GM21717 (cell line): Measurements from ENCODE around the gene LATS2.

Experiments used
- ATAC-seq: cut with Tn5 transposase; IDR thresholded peaks from one replicate; pipeline ENCODE4 v1.9.1; 2021; ENCODE audit warnings: mild to moderate bottlenecking, moderate library complexity; ENCODE audit not compliant: unreplicated experiment

Gene LATS2

GRCh38 chr13:21048901-21049698, 12.3 kb downstream of the LATS2 start:
- ATAC-seq, result no peak

- no peak for ATAC-seq
These were observed 13.6 kb downstream of the LATS2 start for GRCh38 chr13:21047591-21048282.

GRCh38 chr13:21047087-21047486, 14.3 kb downstream of the LATS2 start:
- ATAC-seq, result no peak

GRCh38 chr13:21046203-21046602, 15.2 kb downstream of the LATS2 start:
- ATAC-seq, result no peak

GRCh38 chr13:21045100-21045499, 16.3 kb downstream of the LATS2 start:
- no peak for ATAC-seq

GRCh38 chr13:21043898-21044297, 17.5 kb downstream of the LATS2 start:
- no peak for ATAC-seq

GRCh38 chr13:21040120-21040826, 21.1 kb downstream of the LATS2 start:
- ATAC-seq, result no peak

- no peak for ATAC-seq
These were observed 22.1 kb downstream of the LATS2 start for GRCh38 chr13:21039097-21039800.

GRCh38 chr13:21037656-21038055, 23.7 kb downstream of the LATS2 start:
- ATAC-seq, result no peak

GRCh38 chr13:21035498-21035897, 25.9 kb downstream of the LATS2 start:
- no peak for ATAC-seq

- ATAC-seq, result no peak
These were observed 26.7 kb downstream of the LATS2 start for GRCh38 chr13:21034603-21035191.

GRCh38 chr13:21033856-21034602, 27.4 kb downstream of the LATS2 start:
- ATAC-seq, result no peak

GRCh38 chr13:21033212-21033840, 28.1 kb downstream of the LATS2 start:
- ATAC-seq, result no peak

- ATAC-seq, result no peak
These were observed 28.7 kb downstream of the LATS2 start for GRCh38 chr13:21032656-21033055.

GRCh38 chr13:21031594-21032275, 29.7 kb downstream of the LATS2 start:
- no peak for ATAC-seq

GRCh38 chr13:21025539-21025938, 35.8 kb downstream of the LATS2 start:
- ATAC-seq, result no peak

- no peak for ATAC-seq
These were observed 39.1 kb downstream of the LATS2 start for GRCh38 chr13:21022056-21022979.

- ATAC-seq, result no peak
These were observed 40.8 kb downstream of the LATS2 start for GRCh38 chr13:21020581-21020980.
